Progenitor cell of endocrine pancreas (in vitro differentiated cells): ENCODE data around the gene LRRTM4. TPM values are rescaled to one million over a fixed set of nuclear protein-coding genes. Genes with fewer than 3 reads are reported as not detected.

Experiments
- DNase-seq: peaks from one replicate; pipeline ENCODE4 v3.0.0; 2021; ENCODE audit warnings: low spot score; ENCODE audit not compliant: unreplicated experiment
- H3K27ac Mint-ChIP-seq: 2 replicates; pipeline ENCODE4 v1.8.0; 2021; ENCODE audit warnings: mild to moderate bottlenecking, moderate library complexity, mixed read lengths
- H3K27me3 Mint-ChIP-seq: 2 replicates; pipeline ENCODE4 v1.8.0; 2021; ENCODE audit warnings: mixed read lengths
- H3K36me3 Mint-ChIP-seq: 2 replicates; pipeline ENCODE4 v1.8.0; 2022; ENCODE audit warnings: mixed read lengths; ENCODE audit not compliant: insufficient read depth
- H3K4me1 Mint-ChIP-seq: 2 replicates; pipeline ENCODE4 v1.8.0; 2021; ENCODE audit warnings: low read depth, mixed read lengths
- H3K4me3 Mint-ChIP-seq: 2 replicates; pipeline ENCODE4 v1.8.0; 2021; ENCODE audit warnings: low read depth, mild to moderate bottlenecking, moderate library complexity, mixed read lengths
- H3K9me3 Mint-ChIP-seq: 2 replicates; pipeline ENCODE4 v1.8.0; 2021; ENCODE audit warnings: low read depth, mixed read lengths
- total RNA-seq: library from RNA; stranded (reverse); gene quantifications from 2 replicates; pipeline ENCODE4 v1.2.1, GENCODE V29; 2021
- TF ChIP-seq, protein P1 (sequence below): fragments of 200-600 bp; sonication (generic); IDR thresholded peaks from one replicate; pipeline ENCODE4 v1.5.0; 2021; ENCODE audit warnings: antibody characterized with exemption, mild to moderate bottlenecking; ENCODE audit not compliant: unreplicated experiment

The LRRTM4 gene
- total RNA-seq, 1 donor from 2014 or later = 2.3 TPM

DNA sequence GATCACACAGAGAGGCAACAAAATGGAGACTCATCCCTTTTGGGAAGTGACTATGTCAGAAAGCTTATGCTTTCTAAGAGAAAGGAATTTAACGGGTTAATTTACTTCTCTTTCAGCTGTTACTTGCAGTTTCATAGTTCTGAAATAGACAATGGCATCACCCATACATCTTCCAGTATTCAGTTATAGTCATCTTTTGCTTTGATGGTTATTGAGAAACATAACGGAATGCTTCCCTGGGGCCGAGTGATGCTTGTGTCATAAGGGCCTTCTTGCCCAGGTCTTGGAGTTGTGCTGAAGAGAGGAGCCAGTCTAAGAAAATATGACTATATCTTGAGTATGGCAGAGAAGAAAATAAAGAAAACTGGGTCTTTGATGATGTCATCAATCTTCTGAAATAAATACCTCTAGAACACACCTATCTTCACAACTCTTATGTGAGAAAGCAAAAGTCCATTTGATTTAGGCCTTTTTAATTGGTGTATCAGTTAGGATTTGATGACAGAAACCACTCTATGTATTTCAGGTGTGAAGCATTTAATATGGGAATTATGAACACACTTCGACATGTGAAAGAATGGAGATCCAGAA, 328.2 kb downstream of the LRRTM4 start:
- Mint-ChIP-seq H3K9me3 (no peaks in the 10 kb centered on the region), H3K4me1 (no peaks in the 10 kb centered on the region), H3K36me3 (no peaks in the 10 kb centered on the region), H3K4me3 (no peak overlapping the region), H3K27ac (no peak overlapping the region), H3K27me3 (no peaks in the 10 kb centered on the region)
- TF ChIP-seq, protein P1, sequence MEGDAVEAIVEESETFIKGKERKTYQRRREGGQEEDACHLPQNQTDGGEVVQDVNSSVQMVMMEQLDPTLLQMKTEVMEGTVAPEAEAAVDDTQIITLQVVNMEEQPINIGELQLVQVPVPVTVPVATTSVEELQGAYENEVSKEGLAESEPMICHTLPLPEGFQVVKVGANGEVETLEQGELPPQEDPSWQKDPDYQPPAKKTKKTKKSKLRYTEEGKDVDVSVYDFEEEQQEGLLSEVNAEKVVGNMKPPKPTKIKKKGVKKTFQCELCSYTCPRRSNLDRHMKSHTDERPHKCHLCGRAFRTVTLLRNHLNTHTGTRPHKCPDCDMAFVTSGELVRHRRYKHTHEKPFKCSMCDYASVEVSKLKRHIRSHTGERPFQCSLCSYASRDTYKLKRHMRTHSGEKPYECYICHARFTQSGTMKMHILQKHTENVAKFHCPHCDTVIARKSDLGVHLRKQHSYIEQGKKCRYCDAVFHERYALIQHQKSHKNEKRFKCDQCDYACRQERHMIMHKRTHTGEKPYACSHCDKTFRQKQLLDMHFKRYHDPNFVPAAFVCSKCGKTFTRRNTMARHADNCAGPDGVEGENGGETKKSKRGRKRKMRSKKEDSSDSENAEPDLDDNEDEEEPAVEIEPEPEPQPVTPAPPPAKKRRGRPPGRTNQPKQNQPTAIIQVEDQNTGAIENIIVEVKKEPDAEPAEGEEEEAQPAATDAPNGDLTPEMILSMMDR = no peak
- DNase-seq = no peak

- no peaks in the 10 kb centered on the region for H3K9me3 Mint-ChIP-seq
These were observed 329.3 kb downstream of the LRRTM4 start for GRCh38 chr2:77192811-77193289.

DNA sequence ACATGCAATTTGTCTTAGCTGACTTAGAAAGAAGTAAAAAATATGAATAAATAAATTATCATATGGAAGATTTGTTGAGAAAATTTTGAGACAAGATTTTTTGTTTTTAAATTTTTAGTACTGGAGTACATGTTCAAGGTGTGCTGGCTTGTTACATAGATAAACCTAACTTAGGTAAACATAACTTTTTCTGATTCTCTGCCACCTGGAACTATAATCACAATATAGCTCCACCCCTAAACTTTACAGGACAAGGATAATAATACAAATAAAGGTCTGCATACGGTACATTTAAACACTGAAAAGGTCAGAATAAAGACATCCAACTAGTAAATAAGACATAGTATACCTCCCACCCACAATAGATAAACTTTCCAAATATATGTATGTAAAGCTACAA, 330.5 kb downstream of the LRRTM4 start:
- no peaks in the 10 kb centered on the region for H3K4me1 Mint-ChIP-seq
- no peak overlapping the region for H3K27ac Mint-ChIP-seq
- TF ChIP-seq, protein P1 = no peak
- no peaks in the 10 kb centered on the region for H3K36me3 Mint-ChIP-seq
- H3K9me3 Mint-ChIP-seq = no peaks in the 10 kb centered on the region
- no peak overlapping the region for H3K4me3 Mint-ChIP-seq
- DNase-seq = no peak
- H3K27me3 Mint-ChIP-seq = no peaks in the 10 kb centered on the region

More at GRCh38 chr2:77192811-77193289, 329.3 kb downstream of the LRRTM4 start:
- H3K4me1 Mint-ChIP-seq = no peaks in the 10 kb centered on the region
- DNase-seq = no peak
- H3K27me3 Mint-ChIP-seq = no peaks in the 10 kb centered on the region
- no peak overlapping the region for H3K4me3 Mint-ChIP-seq
- TF ChIP-seq, protein P1 = no peak
- H3K36me3 Mint-ChIP-seq = no peaks in the 10 kb centered on the region
- no peak overlapping the region for H3K27ac Mint-ChIP-seq

DNA sequence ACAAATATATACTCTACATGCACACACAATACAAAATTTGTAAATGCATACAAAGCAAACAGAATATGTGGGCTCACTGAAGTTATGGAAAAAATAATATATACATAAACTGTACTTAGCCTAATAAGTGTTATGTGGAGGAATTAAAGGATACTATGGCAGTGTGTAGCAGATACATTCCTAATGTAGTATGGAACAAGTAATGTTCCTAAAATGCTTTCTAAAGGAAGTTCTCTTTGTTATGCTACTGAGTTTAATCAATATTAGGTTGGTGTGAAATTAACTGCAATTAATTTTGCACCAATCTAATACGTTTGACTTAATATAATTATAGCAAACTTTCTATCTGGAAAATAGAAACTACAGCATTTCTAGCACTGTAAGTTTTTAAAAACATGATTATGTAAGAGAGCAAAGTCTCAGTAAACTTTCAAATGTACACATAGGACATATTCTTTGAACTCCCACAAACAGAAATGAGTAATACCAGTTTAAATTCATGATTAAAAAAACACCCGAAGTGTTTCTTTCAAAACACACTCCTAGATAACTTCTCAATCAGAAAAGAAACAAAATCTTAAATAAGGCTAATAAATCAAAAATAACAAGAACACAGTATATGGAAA, 331.3 kb downstream of the LRRTM4 start:
- TF ChIP-seq, protein P1 = no peak
- Mint-ChIP-seq H3K9me3 (no peaks in the 10 kb centered on the region), H3K4me1 (no peaks in the 10 kb centered on the region), H3K4me3 (no peak overlapping the region), H3K36me3 (no peaks in the 10 kb centered on the region), H3K27me3 (no peaks in the 10 kb centered on the region), H3K27ac (no peak overlapping the region)
- no peak for DNase-seq

DNA sequence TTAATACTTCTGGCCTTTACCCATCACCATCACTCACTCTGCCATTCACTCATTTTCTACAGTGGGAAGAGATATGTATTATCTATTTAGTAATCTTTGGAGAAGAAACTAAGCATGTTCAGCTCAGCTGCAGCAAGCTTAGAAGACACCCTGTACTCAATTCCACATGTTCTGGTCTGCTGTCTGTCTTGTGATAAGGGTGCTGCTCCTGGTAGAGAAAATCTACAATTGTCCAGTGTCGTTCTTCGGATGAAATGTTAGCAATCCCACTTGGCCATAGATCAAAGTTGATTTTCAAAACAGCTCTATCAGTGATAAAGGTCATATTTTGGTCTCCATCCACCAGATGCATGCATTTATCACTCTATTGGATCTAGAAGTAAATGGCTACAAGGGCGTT, 337.1 kb downstream of the LRRTM4 start:
- Mint-ChIP-seq H3K9me3 (no peaks in the 10 kb centered on the region), H3K27me3 (no peaks in the 10 kb centered on the region), H3K4me1 (no peaks in the 10 kb centered on the region), H3K4me3 (no peak overlapping the region), H3K27ac (no peak overlapping the region), H3K36me3 (no peaks in the 10 kb centered on the region)
- no peak for DNase-seq
- TF ChIP-seq, protein P1 = no peak
